Esophagus muscularis mucosa (tissue), 4 donors: ENCODE measurements around the gene PRODH2.

ENCODE experiments used
- CTCF ChIP-seq, 3 experiments: fragments of 200-600 bp in 2 of 3; fragments of 450-650 bp in 1 of 3; sonication (generic) in 2 of 3; IDR thresholded peaks; one replicate each; pipeline ENCODE4 v1.5.1; 2017 to 2019; ENCODE audit warnings: antibody characterized with exemption in 3 of 3, mild to moderate bottlenecking in 2 of 3, moderate library complexity in 1 of 3
- EP300 ChIP-seq: sonication (generic); formaldehyde crosslinking; IDR thresholded peaks from one replicate; pipeline ENCODE4 v1.6.1; 2017; ENCODE audit warnings: antibody characterized with exemption
- POLR2A ChIP-seq: fragments of 450-650 bp; IDR thresholded peaks from one replicate; pipeline ENCODE4 v1.6.1; 2017; ENCODE audit warnings: antibody characterized with exemption, moderate library complexity, mild to moderate bottlenecking, low read depth

- TF ChIP-seq CTCF (IDR thresholded peaks at IDR 0.05) = no peak
- TF ChIP-seq POLR2A = no peak
- TF ChIP-seq EP300 = no peak
These were observed 39.6 kb upstream of the PRODH2 start, which contains the start of gene NPHS1 for GRCh38 chr19:35852029-35852780.
